Measurements from ENCODE around the gene EGF. TPM values are rescaled to one million over a fixed set of nuclear protein-coding genes. Genes with fewer than 3 reads are reported as not detected.

The EGF gene
- total RNA-seq, 1 donor from 2014 or later: 24.5 TPM

DNA sequence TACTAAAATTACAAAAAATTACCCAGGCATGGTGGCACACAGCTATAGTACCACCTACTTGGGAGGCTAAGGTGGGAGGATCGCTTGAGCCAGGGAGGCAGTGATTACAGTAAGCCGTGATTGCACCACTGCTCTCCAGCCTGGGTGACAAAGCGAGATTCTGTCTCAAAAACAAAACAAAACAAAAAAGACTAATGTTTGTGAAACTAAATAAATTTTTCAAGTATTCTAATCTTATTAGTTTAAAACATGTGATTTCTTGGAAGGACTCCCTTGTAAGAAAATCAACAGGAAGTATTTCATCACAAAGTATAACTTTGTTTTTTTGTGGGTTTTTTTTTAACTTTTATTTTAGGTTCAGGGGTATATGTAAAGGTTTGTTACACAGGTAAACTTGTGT lies 89.6 kb downstream of the EGF start:
- no peak overlapping the region for H3K9ac ChIP-seq (ENCODE audit: low read depth in 1 of 3, low read length in 3 of 3)
- H3K4me1 ChIP-seq (ENCODE audit: control insufficient read depth in 3 of 3, insufficient read depth in 3 of 3, low read length in 3 of 3): no peaks in the 10 kb centered on the region
- H3K36me3 ChIP-seq (ENCODE audit: control insufficient read depth in 3 of 3, insufficient read depth in 3 of 3, low read length in 3 of 3): peaks cover 7 to 48% (median 13%) of the 10 kb centered on the region in 3 donors
- H3K27ac ChIP-seq (ENCODE audit: low read depth, low read length): no peak overlapping the region
- no peaks in the 10 kb centered on the region for H3K9me3 ChIP-seq (ENCODE audit: control insufficient read depth in 3 of 3, low read length in 3 of 3)
- H3K4me3 ChIP-seq (ENCODE audit: low read length in 3 of 3): no peak overlapping the region
- no peaks in the 10 kb centered on the region for H3K27me3 ChIP-seq (ENCODE audit: control insufficient read depth in 3 of 3, insufficient read depth in 3 of 3, low read length in 3 of 3)

GRCh38 chr4:110003401-110004187 lies 90.9 kb downstream of the EGF start:
- no peak overlapping the region for H3K27ac ChIP-seq (ENCODE audit: low read depth, low read length)
- peaks cover 9 to 59% (median 18%) of the 10 kb centered on the region in 3 donors for H3K36me3 ChIP-seq (ENCODE audit: control insufficient read depth in 3 of 3, insufficient read depth in 3 of 3, low read length in 3 of 3)
- no peak overlapping the region for H3K9ac ChIP-seq (ENCODE audit: low read depth in 1 of 3, low read length in 3 of 3)
- no peaks in the 10 kb centered on the region for H3K27me3 ChIP-seq (ENCODE audit: control insufficient read depth in 3 of 3, insufficient read depth in 3 of 3, low read length in 3 of 3)
- no peaks in the 10 kb centered on the region for H3K9me3 ChIP-seq (ENCODE audit: control insufficient read depth in 3 of 3, low read length in 3 of 3)
- H3K4me1 ChIP-seq (ENCODE audit: control insufficient read depth in 3 of 3, insufficient read depth in 3 of 3, low read length in 3 of 3): no peaks in the 10 kb centered on the region
- H3K4me3 ChIP-seq (ENCODE audit: low read length in 3 of 3): no peak overlapping the region

GRCh38 chr4:110004556-110004955 lies 91.9 kb downstream of the EGF start:
- Histone ChIP-seq H3K27me3 (ENCODE audit: control insufficient read depth in 3 of 3, insufficient read depth in 3 of 3, low read length in 3 of 3) (no peaks in the 10 kb centered on the region), H3K9ac (ENCODE audit: low read depth in 1 of 3, low read length in 3 of 3) (no peak overlapping the region), H3K36me3 (ENCODE audit: control insufficient read depth in 3 of 3, insufficient read depth in 3 of 3, low read length in 3 of 3) (peaks cover 11 to 58% (median 18%) of the 10 kb centered on the region in 3 donors), H3K9me3 (ENCODE audit: control insufficient read depth in 3 of 3, low read length in 3 of 3) (no peaks in the 10 kb centered on the region), H3K4me3 (ENCODE audit: low read length in 3 of 3) (no peak overlapping the region), H3K4me1 (ENCODE audit: control insufficient read depth in 3 of 3, insufficient read depth in 3 of 3, low read length in 3 of 3) (no peaks in the 10 kb centered on the region), H3K27ac (ENCODE audit: low read depth, low read length) (no peak overlapping the region)

DNA sequence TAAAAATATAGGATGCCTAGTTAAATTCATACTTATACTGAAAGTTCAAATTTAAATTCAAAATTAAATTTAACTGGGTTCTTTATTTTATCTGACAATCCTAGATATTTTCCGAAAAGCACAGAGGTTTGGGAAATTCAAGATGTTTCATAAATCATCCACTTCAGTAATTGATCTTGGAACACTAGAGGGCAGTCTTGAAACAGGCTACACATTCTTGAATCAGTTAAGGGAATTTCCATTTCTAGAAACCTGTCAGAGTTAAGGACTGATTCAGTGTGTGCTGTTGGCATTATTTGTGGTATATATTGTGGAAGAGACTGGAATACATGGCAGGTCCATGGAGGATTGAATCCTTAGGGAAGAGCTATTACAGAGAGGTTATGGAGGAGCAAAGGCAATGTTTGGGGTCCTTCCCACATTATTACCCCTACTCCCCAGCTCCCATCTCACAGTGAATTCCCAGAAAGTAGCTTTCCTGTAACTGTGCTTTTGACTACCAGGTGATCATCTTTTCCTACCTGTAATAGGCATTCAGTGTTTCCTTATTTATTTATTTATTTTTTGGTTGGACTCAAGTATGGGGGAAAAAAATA lies 92.9 kb downstream of the EGF start:
- H3K4me1 ChIP-seq (ENCODE audit: control insufficient read depth in 3 of 3, insufficient read depth in 3 of 3, low read length in 3 of 3): no peaks in the 10 kb centered on the region
- H3K9me3 ChIP-seq (ENCODE audit: control insufficient read depth in 3 of 3, low read length in 3 of 3): no peaks in the 10 kb centered on the region
- no peak overlapping the region for H3K4me3 ChIP-seq (ENCODE audit: low read length in 3 of 3)
- no peak overlapping the region for H3K9ac ChIP-seq (ENCODE audit: low read depth in 1 of 3, low read length in 3 of 3)
- no peaks in the 10 kb centered on the region for H3K27me3 ChIP-seq (ENCODE audit: control insufficient read depth in 3 of 3, insufficient read depth in 3 of 3, low read length in 3 of 3)
- no peak overlapping the region for H3K27ac ChIP-seq (ENCODE audit: low read depth, low read length)
- peaks cover 8 to 56% (median 17%) of the 10 kb centered on the region in 3 donors for H3K36me3 ChIP-seq (ENCODE audit: control insufficient read depth in 3 of 3, insufficient read depth in 3 of 3, low read length in 3 of 3)

GRCh38 chr4:110007217-110007616 lies 94.5 kb downstream of the EGF start:
- H3K9me3 ChIP-seq (ENCODE audit: control insufficient read depth in 3 of 3, low read length in 3 of 3): no peaks in the 10 kb centered on the region
- H3K4me1 ChIP-seq (ENCODE audit: control insufficient read depth in 3 of 3, insufficient read depth in 3 of 3, low read length in 3 of 3): no peaks in the 10 kb centered on the region
- no peak overlapping the region for H3K27ac ChIP-seq (ENCODE audit: low read depth, low read length)
- no peak overlapping the region for H3K4me3 ChIP-seq (ENCODE audit: low read length in 3 of 3)
- peaks cover 8 to 49% (median 22%) of the 10 kb centered on the region in 3 donors for H3K36me3 ChIP-seq (ENCODE audit: control insufficient read depth in 3 of 3, insufficient read depth in 3 of 3, low read length in 3 of 3)
- no peak overlapping the region for H3K9ac ChIP-seq (ENCODE audit: low read depth in 1 of 3, low read length in 3 of 3)
- no peaks in the 10 kb centered on the region for H3K27me3 ChIP-seq (ENCODE audit: control insufficient read depth in 3 of 3, insufficient read depth in 3 of 3, low read length in 3 of 3)

GRCh38 chr4:110008540-110008939 lies 95.9 kb downstream of the EGF start:
- Histone ChIP-seq H3K36me3 (ENCODE audit: control insufficient read depth in 3 of 3, insufficient read depth in 3 of 3, low read length in 3 of 3) (peaks cover 8 to 56% (median 20%) of the 10 kb centered on the region in 3 donors), H3K9me3 (ENCODE audit: control insufficient read depth in 3 of 3, low read length in 3 of 3) (no peaks in the 10 kb centered on the region), H3K27ac (ENCODE audit: low read depth, low read length) (no peak overlapping the region), H3K9ac (ENCODE audit: low read depth in 1 of 3, low read length in 3 of 3) (no peak overlapping the region), H3K4me1 (ENCODE audit: control insufficient read depth in 3 of 3, insufficient read depth in 3 of 3, low read length in 3 of 3) (no peaks in the 10 kb centered on the region), H3K27me3 (ENCODE audit: control insufficient read depth in 3 of 3, insufficient read depth in 3 of 3, low read length in 3 of 3) (no peaks in the 10 kb centered on the region), H3K4me3 (ENCODE audit: low read length in 3 of 3) (no peak overlapping the region)

- H3K27me3 ChIP-seq (ENCODE audit: control insufficient read depth in 3 of 3, insufficient read depth in 3 of 3, low read length in 3 of 3): no peaks in the 10 kb centered on the region
- no peaks in the 10 kb centered on the region for H3K4me1 ChIP-seq (ENCODE audit: control insufficient read depth in 3 of 3, insufficient read depth in 3 of 3, low read length in 3 of 3)
- no peaks in the 10 kb centered on the region for H3K9me3 ChIP-seq (ENCODE audit: control insufficient read depth in 3 of 3, low read length in 3 of 3)
- H3K27ac ChIP-seq (ENCODE audit: low read depth, low read length): no peak overlapping the region
- H3K36me3 ChIP-seq (ENCODE audit: control insufficient read depth in 3 of 3, insufficient read depth in 3 of 3, low read length in 3 of 3): peaks cover 13 to 52% (median 25%) of the 10 kb centered on the region in 3 donors
- no peak overlapping the region for H3K4me3 ChIP-seq (ENCODE audit: low read length in 3 of 3)
- H3K9ac ChIP-seq (ENCODE audit: low read depth in 1 of 3, low read length in 3 of 3): no peak overlapping the region
Observed at GRCh38 chr4:110009550-110009949, 96.9 kb downstream of the EGF start.

DNA sequence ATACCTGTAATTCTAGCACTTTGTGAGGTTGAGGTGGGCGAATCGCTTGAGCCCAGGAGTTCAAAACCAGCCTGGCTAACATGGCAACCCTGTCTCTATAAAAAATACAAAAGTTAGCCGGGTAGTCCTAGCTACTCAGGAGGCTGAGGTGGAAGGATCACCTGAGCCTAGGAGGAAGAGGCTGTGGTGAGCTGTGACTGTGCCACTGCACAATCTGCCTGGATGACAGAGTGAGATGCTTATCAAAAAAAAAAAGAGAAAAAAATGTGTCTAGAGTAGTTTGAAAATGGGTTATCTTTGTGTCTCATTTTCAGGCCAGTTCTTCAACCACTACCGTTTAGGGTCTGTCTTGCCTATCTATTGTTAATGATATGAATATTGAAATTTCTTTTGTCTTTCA lies 98.1 kb downstream of the EGF start:
- no peaks in the 10 kb centered on the region for H3K9me3 ChIP-seq (ENCODE audit: control insufficient read depth in 3 of 3, low read length in 3 of 3)
- H3K4me1 ChIP-seq (ENCODE audit: control insufficient read depth in 3 of 3, insufficient read depth in 3 of 3, low read length in 3 of 3): no peaks in the 10 kb centered on the region
- H3K27me3 ChIP-seq (ENCODE audit: control insufficient read depth in 3 of 3, insufficient read depth in 3 of 3, low read length in 3 of 3): no peaks in the 10 kb centered on the region
- H3K36me3 ChIP-seq (ENCODE audit: control insufficient read depth in 3 of 3, insufficient read depth in 3 of 3, low read length in 3 of 3): peaks cover 13 to 49% (median 24%) of the 10 kb centered on the region in 3 donors
- no peak overlapping the region for H3K27ac ChIP-seq (ENCODE audit: low read depth, low read length)
- H3K9ac ChIP-seq (ENCODE audit: low read depth in 1 of 3, low read length in 3 of 3): no peak overlapping the region
- no peak overlapping the region for H3K4me3 ChIP-seq (ENCODE audit: low read length in 3 of 3)

DNA sequence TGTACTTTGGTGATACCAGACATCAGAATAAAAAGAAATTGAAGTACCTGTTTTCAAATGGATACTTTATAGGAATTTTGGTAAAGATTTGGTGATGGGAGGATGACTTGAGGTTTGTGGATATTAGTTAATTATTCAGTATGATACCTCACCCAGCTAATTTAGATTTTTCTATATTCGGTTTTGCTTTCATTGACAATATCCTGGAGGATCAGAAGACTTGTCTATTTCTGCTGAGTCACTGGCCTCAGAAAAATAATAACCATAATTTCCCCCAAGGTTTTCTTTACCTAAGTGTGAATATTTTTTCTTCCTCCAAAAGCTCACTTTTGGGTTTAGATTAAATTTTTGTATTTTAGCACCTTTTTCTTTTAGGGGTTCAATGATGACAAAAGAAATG lies 100.2 kb downstream of the EGF start:
- Histone ChIP-seq H3K9ac (ENCODE audit: low read depth in 1 of 3, low read length in 3 of 3) (no peak overlapping the region), H3K4me3 (ENCODE audit: low read length in 3 of 3) (no peak overlapping the region), H3K9me3 (ENCODE audit: control insufficient read depth in 3 of 3, low read length in 3 of 3) (no peaks in the 10 kb centered on the region), H3K27me3 (ENCODE audit: control insufficient read depth in 3 of 3, insufficient read depth in 3 of 3, low read length in 3 of 3) (no peaks in the 10 kb centered on the region), H3K4me1 (ENCODE audit: control insufficient read depth in 3 of 3, insufficient read depth in 3 of 3, low read length in 3 of 3) (no peaks in the 10 kb centered on the region), H3K36me3 (ENCODE audit: control insufficient read depth in 3 of 3, insufficient read depth in 3 of 3, low read length in 3 of 3) (peaks cover 10 to 33% (median 20%) of the 10 kb centered on the region in 3 donors), H3K27ac (ENCODE audit: low read depth, low read length) (no peak overlapping the region)

GRCh38 chr4:110014233-110014632 lies 101.5 kb downstream of the EGF start:
- Histone ChIP-seq H3K27ac (ENCODE audit: low read depth, low read length) (no peak overlapping the region), H3K36me3 (ENCODE audit: control insufficient read depth in 3 of 3, insufficient read depth in 3 of 3, low read length in 3 of 3) (peaks cover 8 to 28% (median 17%) of the 10 kb centered on the region in 3 donors), H3K27me3 (ENCODE audit: control insufficient read depth in 3 of 3, insufficient read depth in 3 of 3, low read length in 3 of 3) (no peaks in the 10 kb centered on the region), H3K4me1 (ENCODE audit: control insufficient read depth in 3 of 3, insufficient read depth in 3 of 3, low read length in 3 of 3) (no peaks in the 10 kb centered on the region), H3K4me3 (ENCODE audit: low read length in 3 of 3) (no peak overlapping the region), H3K9me3 (ENCODE audit: control insufficient read depth in 3 of 3, low read length in 3 of 3) (no peaks in the 10 kb centered on the region), H3K9ac (ENCODE audit: low read depth in 1 of 3, low read length in 3 of 3) (no peak overlapping the region)

Measured in skeletal muscle tissue (tissue), 4 donors.